Measurements from ENCODE around the gene NFATC2IP.
"Not testable (repeated sequence)": the region's sequence is repeated elsewhere in the genome, so short reads cannot be mapped to it uniquely, and the experiment has no call there.

Gene NFATC2IP

GRCh38 chr16:28974437-28975157 is 23.9 kb downstream of the NFATC2IP start, which contains the start of gene SPNS1:
Gene SPNS1, plus strand, starts transcription at chr16:28974778. Its CDS starts 374 bp downstream, at chr16:28975152.
- DNase-seq, result peak; percentile 97 to 98

DNA sequence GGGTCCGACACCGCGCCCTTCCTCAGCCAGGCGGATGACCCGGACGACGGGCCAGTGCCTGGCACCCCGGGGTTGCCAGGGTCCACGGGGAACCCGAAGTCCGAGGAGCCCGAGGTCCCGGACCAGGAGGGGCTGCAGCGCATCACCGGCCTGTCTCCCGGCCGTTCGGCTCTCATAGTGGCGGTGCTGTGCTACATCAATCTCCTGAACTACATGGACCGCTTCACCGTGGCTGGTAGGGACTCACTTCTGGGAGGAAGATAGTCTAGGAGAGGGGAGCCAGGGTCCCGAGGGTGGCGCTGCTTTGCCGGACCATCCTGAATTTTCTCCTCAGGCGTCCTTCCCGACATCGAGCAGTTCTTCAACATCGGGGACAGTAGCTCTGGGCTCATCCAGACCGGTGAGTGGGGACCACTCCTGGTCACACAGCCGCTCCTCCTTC is 24.4 kb downstream of the NFATC2IP start:
- DNase-seq, result peak in 1 of 2 donors; percentile 15

- DNase-seq, result peak; percentile 39 to 64
These were observed 27.2 kb downstream of the NFATC2IP start for GRCh38 chr16:28977703-28978662.

- DNase-seq, result not testable (repeated sequence)
These were observed 29.6 kb downstream of the NFATC2IP start for GRCh38 chr16:28980330-28980729.

- no peak for DNase-seq
These were observed 30.2 kb downstream of the NFATC2IP start for GRCh38 chr16:28980929-28981328.

- peak; percentile 67 to 75 for DNase-seq
These were observed 30.8 kb downstream of the NFATC2IP start for GRCh38 chr16:28981517-28981916.

- DNase-seq, result no peak
These were observed 31.7 kb downstream of the NFATC2IP start for GRCh38 chr16:28982418-28982817.

DNA sequence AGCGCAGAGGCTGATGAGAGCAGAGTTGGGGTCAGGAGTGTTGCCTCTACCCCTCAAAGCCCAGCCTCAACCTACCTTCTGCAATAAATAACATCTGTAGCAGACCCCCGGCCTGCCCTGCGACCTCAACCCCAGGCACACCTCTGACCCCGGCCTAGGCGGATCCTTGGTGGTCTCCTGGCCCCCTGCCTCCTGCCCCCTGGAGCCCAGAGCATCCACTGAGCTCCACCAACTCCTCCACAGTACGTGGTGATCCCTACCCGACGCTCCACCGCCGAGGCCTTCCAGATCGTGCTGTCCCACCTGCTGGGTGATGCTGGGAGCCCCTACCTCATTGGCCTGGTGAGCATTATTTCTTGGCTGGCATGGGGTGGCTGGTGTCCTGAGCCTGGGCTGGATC is 32.2 kb downstream of the NFATC2IP start:
- no peak for DNase-seq

DNA sequence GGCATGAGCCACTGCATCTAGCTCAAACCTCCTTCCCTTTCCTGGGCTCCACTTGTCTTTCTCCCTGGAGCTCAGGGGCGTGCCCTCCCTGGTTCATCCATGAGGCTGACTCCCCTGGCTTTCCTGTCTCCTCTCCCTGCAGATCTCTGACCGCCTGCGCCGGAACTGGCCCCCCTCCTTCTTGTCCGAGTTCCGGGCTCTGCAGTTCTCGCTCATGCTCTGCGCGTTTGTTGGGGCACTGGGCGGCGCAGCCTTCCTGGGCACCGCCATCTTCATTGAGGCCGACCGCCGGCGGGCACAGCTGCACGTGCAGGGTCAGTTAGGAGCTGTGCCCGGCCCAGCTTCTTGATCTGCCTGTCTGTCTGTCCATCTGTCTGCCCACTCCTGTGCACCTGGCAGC is 32.9 kb downstream of the NFATC2IP start:
- no peak for DNase-seq

- DNase-seq, result no peak
These were observed 33.4 kb downstream of the NFATC2IP start for GRCh38 chr16:28984091-28984490.

DNA sequence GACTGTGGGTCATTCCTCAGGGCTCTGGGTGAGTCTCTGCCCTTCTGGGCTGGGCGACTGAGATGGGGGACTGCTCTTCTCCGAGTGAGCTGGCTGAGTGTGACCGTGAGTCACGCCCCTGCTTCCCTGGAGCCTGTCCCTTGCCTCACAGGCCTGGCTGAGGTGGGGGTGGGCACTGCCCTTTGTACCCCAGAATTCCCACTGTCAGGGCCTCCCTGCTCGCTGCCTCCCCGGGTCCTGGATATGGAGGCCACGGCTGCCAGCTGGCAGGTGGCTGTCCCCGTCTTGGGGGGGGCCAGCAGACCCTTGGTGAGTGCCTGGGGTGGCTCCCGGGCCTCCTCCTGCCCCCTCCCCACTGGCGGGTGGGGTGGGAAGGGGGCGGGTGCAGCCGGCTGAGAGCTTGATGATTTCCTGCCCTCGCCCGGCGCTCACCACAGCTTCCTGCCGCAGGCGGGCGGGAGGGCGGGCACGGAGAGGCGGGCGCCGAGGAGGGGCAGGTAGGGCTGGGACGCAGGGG is 33.9 kb downstream of the NFATC2IP start, which contains the start of gene LAT:
Gene LAT, plus strand, starts transcription at position 434 of the 517 bp plus-strand sequence. CDS start 366 bp downstream, outside the sequence.
- peak; percentile 69 to 92 for DNase-seq

- no peak for DNase-seq
These were observed 34.7 kb downstream of the NFATC2IP start for GRCh38 chr16:28985211-28986041.

DNA sequence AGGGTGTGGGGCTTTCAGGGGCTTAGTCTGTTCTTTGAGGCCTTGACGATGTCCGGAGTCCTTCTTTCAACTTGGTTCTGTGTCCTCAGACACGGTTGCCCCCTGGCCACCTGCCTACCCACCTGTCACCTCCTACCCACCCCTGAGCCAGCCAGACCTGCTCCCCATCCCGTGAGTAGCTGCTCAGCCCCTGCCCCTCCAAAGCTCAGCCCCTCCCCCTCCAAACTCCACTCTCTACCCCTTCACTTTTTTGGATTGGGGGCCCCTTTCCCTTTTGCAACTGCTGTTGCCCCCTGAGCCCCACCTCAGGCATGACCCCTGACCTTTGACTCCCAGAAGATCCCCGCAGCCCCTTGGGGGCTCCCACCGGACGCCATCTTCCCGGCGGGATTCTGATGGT is 35.3 kb downstream of the NFATC2IP start:
- DNase-seq, result no peak

DNA sequence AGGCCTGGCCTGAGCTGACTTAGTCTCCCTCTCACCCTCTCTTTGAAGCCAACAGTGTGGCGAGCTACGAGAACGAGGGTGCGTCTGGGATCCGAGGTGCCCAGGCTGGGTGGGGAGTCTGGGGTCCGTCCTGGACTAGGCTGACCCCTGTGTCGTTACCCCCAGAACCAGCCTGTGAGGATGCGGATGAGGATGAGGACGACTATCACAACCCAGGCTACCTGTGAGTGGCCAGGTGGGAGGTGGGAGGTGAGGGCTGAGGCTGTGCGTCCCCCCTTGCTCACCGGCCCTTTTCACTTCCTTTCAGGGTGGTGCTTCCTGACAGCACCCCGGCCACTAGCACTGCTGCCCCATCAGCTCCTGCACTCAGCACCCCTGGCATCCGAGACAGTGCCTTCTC is 35.8 kb downstream of the NFATC2IP start:
- DNase-seq, result no peak

DNA sequence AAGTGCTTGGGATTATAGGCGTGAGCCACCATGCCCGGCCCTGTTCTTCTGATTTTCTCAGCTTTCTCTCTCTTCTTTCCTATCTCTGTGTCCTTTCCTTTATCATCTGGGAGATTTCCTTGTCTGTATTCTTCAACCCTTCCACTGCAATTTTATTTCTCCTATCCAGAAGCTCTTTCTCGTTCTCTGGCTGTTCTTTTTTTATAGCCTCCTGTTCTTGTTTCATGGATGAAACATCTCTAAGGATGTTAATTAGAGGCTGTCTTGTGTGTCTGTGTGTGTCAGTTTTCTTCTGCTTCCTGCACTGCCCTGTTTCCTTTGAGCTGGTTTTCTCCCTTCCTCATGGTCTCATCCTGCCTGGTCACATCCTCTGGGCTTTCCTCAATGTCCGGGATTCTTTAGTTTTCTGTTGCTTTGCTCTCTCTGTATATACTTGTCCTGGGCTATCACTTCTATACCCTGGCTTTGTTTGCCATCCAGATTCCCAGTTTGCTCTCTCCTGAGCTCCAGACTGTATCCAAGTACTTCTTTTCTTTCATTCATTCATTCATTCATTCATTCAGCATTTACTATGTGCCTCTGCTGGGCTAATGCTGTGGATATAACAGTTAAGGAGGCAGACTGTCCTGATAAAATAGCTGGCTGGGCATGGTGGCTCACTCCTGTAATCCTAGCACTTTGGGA is 36.6 kb downstream of the NFATC2IP start:
- DNase-seq, result no peak

- DNase-seq, result no peak
These were observed 38.6 kb downstream of the NFATC2IP start for GRCh38 chr16:28989363-28989762.

GRCh38 chr16:28990375-28991040 is 39.8 kb downstream of the NFATC2IP start:
- DNase-seq, result no peak

- DNase-seq, result no peak
These were observed 41.0 kb downstream of the NFATC2IP start for GRCh38 chr16:28991687-28992086.

- no peak for DNase-seq
These were observed 41.8 kb downstream of the NFATC2IP start for GRCh38 chr16:28992496-28992895.

DNA sequence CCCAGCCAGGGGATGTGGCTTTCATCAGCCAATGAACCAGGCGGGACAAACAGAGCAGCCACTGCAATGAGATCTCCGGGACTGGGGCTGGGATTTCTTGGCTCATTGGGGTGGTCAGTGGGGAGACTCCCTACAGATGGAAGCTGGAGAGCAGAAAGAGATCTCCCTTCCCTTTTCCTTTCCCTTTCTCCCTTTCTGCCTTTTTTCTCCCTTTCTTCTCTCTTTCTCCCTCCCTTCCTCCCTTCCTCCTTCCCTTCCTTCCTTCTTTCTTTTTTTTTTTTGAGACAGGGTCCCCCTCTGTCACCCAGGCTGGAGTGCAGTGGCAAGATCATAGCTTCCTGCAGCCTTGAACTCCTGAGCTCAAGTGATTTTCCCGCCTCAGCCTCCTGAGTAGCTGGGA is 48.1 kb downstream of the NFATC2IP start:
- no peak for DNase-seq

DNA sequence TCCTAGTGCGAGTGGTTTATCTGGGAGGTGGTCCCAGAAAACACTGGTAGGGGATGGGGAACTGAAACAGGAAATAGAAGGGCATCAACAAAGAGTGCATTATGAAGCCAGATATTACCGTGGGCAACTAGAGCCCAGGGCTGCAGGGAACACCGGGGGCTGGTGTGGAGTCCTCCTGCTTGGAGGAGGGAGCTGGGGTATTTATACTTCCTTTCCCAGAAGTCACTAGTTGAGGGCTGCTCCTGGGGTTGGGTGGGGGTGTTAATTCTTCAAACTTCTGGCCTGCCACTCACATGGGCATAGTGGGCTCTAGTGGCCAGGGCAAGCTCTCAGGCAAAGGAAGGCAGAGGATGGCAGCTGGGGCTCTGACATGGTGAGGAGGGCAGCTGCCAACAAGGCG is 48.8 kb downstream of the NFATC2IP start:
- no peak for DNase-seq

Data from inflammatory macrophage (primary cell).